Choroid plexus epithelial cell (primary cell): ENCODE measurements around the gene KLHL9.

Source experiments
- DNase-seq: peaks from one replicate; pipeline ENCODE4 v3.0.0-alpha.2; 2010; ENCODE audit warnings: low read depth
- H3K4me3 ChIP-seq: 2 replicates; pipeline ENCODE4 v1.5.1; 2011; ENCODE audit warnings: low read depth, mild to moderate bottlenecking, control low read depth, low read length, moderate library complexity
- TF ChIP-seq, protein P1 (sequence below): conservative IDR thresholded peaks from 2 replicates; pipeline ENCODE4 v1.5.1; 2011; ENCODE audit warnings: low read depth, mild to moderate bottlenecking, control low read depth, inconsistent platforms, low read length, moderate library complexity

The KLHL9 gene

DNA sequence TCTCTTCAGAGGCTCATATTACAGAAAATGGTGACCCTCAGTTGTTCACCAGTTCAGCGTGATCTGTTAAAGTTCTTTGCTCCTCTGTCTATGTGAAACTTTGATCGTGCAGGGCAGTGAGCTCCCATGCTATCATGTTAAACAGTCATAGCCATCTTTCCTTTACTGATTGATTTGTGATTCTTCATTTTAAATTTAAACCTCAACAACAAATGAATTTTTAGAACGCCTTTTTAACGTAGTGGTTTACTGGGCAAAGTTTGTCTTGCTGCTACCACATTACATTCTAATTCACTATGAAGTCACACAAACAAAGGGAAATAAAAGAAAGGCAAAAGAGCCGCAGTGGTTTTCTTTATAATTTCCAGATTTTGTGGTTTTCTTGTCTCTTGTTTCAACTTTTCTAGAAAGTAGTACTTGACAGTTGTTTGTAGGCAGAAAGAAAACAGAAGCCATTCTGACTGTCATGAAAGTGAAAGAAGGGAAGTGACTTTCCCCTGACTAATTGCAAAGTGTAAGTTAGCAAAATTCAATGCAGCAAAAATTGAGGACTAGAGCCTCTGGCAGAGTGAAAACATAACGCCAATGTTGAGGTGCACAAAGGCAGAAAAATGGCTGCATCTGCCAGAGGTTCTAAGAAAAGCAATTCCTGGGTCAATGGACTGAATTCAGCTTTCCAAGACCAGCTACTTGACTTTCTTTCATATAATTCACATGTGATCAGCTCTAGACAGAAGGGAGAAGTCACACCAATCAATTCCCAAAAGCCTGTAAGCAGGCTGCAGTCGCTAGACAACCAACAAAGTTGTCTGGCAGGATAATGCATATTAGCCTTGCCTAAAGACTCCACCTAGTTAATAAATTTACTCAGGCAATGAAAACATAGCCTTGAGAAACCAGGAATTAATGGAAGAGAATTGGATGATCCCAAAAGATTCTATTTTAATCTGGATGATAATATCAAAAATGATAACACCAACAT, 22.6 kb upstream of the KLHL9 start:
- no peak for DNase-seq
- H3K4me3 ChIP-seq = no peak overlapping the region
- TF ChIP-seq, protein P1, sequence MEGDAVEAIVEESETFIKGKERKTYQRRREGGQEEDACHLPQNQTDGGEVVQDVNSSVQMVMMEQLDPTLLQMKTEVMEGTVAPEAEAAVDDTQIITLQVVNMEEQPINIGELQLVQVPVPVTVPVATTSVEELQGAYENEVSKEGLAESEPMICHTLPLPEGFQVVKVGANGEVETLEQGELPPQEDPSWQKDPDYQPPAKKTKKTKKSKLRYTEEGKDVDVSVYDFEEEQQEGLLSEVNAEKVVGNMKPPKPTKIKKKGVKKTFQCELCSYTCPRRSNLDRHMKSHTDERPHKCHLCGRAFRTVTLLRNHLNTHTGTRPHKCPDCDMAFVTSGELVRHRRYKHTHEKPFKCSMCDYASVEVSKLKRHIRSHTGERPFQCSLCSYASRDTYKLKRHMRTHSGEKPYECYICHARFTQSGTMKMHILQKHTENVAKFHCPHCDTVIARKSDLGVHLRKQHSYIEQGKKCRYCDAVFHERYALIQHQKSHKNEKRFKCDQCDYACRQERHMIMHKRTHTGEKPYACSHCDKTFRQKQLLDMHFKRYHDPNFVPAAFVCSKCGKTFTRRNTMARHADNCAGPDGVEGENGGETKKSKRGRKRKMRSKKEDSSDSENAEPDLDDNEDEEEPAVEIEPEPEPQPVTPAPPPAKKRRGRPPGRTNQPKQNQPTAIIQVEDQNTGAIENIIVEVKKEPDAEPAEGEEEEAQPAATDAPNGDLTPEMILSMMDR = no peak

DNA sequence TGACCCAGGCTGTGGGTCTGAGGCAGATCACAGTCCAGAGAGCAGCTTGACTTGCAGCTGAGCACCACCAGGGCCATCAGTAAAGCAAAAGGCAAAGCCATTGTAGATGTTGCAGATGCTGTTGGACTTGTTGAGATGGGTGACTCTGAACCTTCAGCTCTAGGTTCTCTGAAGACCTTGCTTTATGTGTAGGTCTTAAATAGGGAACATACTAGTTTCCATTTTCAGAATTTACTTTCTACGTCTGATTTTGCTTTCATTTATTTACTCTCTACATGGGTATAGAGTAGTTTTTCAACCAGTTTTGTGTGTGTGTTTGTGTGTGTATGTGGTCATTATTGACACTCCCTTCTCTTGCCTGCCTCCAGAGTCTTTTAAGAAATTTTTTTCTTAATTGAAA, 15.6 kb upstream of the KLHL9 start, which contains the start of gene IFNA6:
Gene IFNA6, minus strand, starts transcription at position 101 of the 400 bp plus-strand sequence. Its CDS starts 0 bp downstream, at position 101.
- DNase-seq = no peak
- TF ChIP-seq, protein P1 = no peak

DNA sequence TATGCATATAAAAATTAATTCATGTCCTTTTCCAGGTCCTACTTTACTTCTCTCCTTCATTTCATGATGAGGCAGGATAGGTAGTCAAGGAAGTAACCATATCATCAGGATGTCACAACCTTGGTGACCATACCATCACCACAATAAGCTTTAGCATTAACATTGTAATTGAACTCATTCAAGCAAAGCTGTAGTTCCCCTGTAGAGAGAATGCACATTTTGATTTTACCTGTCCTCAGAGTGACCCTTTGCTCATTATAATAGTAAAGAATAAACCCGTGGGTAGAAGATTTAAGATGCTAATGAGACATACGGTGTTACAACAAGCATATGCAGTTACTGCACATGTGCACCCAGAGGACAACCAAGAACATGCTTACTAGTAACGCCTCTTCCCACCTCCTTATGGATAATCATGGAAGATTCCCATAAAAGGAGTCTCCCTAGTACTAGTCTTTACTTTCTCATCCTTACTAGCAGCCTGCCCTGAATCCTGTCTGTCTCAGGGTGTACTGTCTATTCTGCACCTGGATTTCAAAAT, 13.3 kb upstream of the KLHL9 start:
- H3K4me3 ChIP-seq = no peak overlapping the region
- DNase-seq = no peak
- TF ChIP-seq, protein P1 = no peak

More for the DNA sequence above, 15.6 kb upstream of the KLHL9 start, which contains the start of gene IFNA6:
- no peak within 1 kb of the TSS for H3K4me3 ChIP-seq

DNA sequence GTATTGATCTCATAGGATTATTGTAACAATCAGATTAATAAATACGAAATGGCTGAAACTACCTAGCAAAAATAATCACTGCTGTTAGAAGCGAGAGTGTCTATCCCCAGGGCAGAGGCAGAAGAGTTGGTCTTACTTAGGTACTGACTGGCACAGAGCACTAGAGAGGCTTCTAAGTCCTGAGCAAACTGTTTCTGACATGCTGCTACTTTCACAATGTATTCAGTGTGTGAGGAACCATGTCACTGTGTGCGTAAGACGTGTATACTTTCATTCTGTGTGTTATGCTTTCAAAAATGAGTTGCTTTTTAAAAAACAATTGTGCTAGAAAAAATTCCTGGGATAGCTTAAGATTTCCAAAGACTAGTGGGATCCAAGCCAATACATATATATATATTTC, 5.5 kb upstream of the KLHL9 start:
- TF ChIP-seq, protein P1 = no peak
- DNase-seq = no peak
- H3K4me3 ChIP-seq = no peak overlapping the region

DNA sequence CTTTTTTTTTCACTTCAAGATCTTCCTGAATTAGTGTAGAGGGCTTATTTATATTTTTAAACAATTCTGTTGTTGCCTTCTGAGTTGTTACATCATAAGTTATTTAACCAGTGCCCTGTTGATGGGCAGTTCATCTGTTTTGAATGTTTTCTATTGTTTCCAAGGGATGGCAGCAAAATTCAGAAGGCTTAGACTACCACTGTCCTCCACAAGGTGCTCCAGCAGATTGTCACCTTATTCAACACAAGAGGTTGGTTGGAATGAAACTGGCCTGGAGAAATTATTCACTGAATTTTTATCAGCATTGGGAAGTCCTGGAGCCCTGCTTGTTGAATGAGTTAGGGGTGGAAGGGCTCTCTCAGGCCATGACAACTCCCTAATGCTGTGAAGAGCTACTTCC, 1.3 kb upstream of the KLHL9 start:
- no peak for DNase-seq
- TF ChIP-seq, protein P1 = no peak
- no peak overlapping the region for H3K4me3 ChIP-seq

DNA sequence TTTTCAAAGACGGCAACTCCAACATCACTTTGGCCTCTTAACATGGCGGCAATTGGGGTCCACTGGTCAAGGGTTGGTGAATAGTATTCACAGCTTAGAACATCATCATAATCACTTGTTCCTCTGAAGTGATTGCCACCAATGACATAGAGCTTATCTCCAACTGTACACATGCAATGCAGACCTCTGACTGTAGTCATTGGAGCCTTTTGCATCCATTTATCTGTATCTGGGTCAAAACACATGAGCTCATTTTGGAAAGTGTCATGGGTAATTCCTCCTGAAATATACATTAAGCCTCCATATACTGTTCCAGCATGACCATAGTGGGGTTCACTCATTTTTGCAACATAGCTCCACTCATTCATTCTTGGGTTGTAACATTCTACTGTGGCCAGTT, 2.0 kb downstream of the KLHL9 start:
- TF ChIP-seq, protein P1 = no peak
- H3K4me3 ChIP-seq = no peak overlapping the region
- no peak for DNase-seq
